Neural cell (in vitro differentiated cells): ENCODE measurements around the gene EFCAB8. TPM values are rescaled to one million over a fixed set of nuclear protein-coding genes. Genes with fewer than 3 reads are reported as not detected.

Experiments
- H2AFZ ChIP-seq: fragments of 200-600, 300-800 bp; sonication (generic), shearing (Covaris generic); 2 replicates; pipeline ENCODE4 v1.6.0; 2014; ENCODE audit warnings: low read depth, mild to moderate bottlenecking, antibody characterized with exemption, low read length, moderate library complexity
- H3F3A ChIP-seq: fragments of 200-600 bp; shearing (Covaris generic); 2 replicates; pipeline ENCODE4 v1.6.1; 2016; ENCODE audit warnings: mild to moderate bottlenecking, moderate library complexity, mixed read lengths, antibody characterized with exemption, low read length; ENCODE audit not compliant: insufficient read depth, poor library complexity, severe bottlenecking
- H3K27ac ChIP-seq: fragments of 200-600, 300-800 bp; sonication (generic), shearing (Covaris generic); 2 replicates; pipeline ENCODE4 v1.5.1; 2014; ENCODE audit warnings: mild to moderate bottlenecking, low read length, moderate library complexity
- H3K27me3 ChIP-seq: fragments of 300-800, 200-600 bp; sonication (generic), shearing (Covaris generic); 2 replicates; pipeline ENCODE4 v1.6.0; 2014; ENCODE audit warnings: mild to moderate bottlenecking, low read depth, low read length, moderate library complexity; ENCODE audit not compliant: insufficient read depth
- H3K36me3 ChIP-seq: fragments of 300-800, 200-600 bp; sonication (generic), shearing (Covaris generic); 2 replicates; pipeline ENCODE4 v1.5.1; 2014; ENCODE audit warnings: mild to moderate bottlenecking, antibody characterized with exemption, low read length, moderate library complexity; ENCODE audit not compliant: insufficient read depth
- H3K4me2 ChIP-seq: fragments of 300-800, 200-600 bp; sonication (generic), shearing (Covaris generic); 2 replicates; pipeline ENCODE4 v1.6.0; 2014; ENCODE audit warnings: mild to moderate bottlenecking, low read length
- H3K4me3 ChIP-seq: fragments of 300-800, 200-600 bp; sonication (generic), shearing (Covaris generic); 2 replicates; pipeline ENCODE4 v1.5.1; 2014; ENCODE audit warnings: mild to moderate bottlenecking, low read length, moderate library complexity
- H3K79me2 ChIP-seq: fragments of 200-600 bp; shearing (Covaris generic); replicated peaks from 2 replicates; pipeline ENCODE4 v1.6.0; 2014; ENCODE audit warnings: mild to moderate bottlenecking, low read length, moderate library complexity; ENCODE audit not compliant: insufficient read depth
- H3K9ac ChIP-seq: fragments of 300-800, 200-600 bp; sonication (generic), shearing (Covaris generic); 2 replicates; pipeline ENCODE4 v1.6.1; 2016; ENCODE audit warnings: mild to moderate bottlenecking, low read length, mixed read lengths
- H3K9me2 ChIP-seq: fragments of 200-600 bp; shearing (Covaris generic); 2 replicates; pipeline ENCODE4 v1.6.1; 2016; ENCODE audit warnings: mild to moderate bottlenecking, low read length, mixed read lengths; ENCODE audit not compliant: insufficient read depth
- H3K9me3 ChIP-seq: fragments of 200-600, 300-800 bp; sonication (generic), shearing (Covaris generic); 2 replicates; pipeline ENCODE4 v1.6.1; 2016; ENCODE audit warnings: mild to moderate bottlenecking, mixed run types, low read length, moderate library complexity, mixed read lengths
- H4K20me1 ChIP-seq: fragments of 200-600 bp; shearing (Covaris generic); 2 replicates; pipeline ENCODE4 v1.6.1; 2016; ENCODE audit warnings: mild to moderate bottlenecking, mixed run types; ENCODE audit not compliant: insufficient read depth
- EP300 ChIP-seq: fragments of 450-650 bp; conservative IDR thresholded peaks from 2 replicates; pipeline ENCODE4 v1.6.1; 2014; ENCODE audit warnings: antibody characterized with exemption, mild to moderate bottlenecking, moderate library complexity; ENCODE audit not compliant: poor library complexity, severe bottlenecking
- EZH2 ChIP-seq: fragments of 200-600, 300-800 bp; shearing (Covaris generic), sonication (generic); IDR thresholded peaks from 2 replicates; pipeline ENCODE4 v1.6.1; 2014; ENCODE audit warnings: antibody characterized with exemption, low read length, borderline replicate concordance, mild to moderate bottlenecking; ENCODE audit not compliant: insufficient read depth, poor library complexity, severe bottlenecking
- MXI1 ChIP-seq: fragments of 450-650 bp; conservative IDR thresholded peaks from 2 replicates; pipeline ENCODE4 v1.6.1; 2014; ENCODE audit warnings: antibody characterized with exemption, mild to moderate bottlenecking; ENCODE audit not compliant: poor library complexity, severe bottlenecking
- POLR2AphosphoS5 ChIP-seq: IDR thresholded peaks from 2 replicates; pipeline ENCODE4 v1.6.1; 2012
- RAD21 ChIP-seq: fragments of 450-650 bp; conservative IDR thresholded peaks from 2 replicates; pipeline ENCODE4 v1.6.1; 2014; ENCODE audit warnings: antibody characterized with exemption, mild to moderate bottlenecking, moderate library complexity
- SMC3 ChIP-seq: fragments of 450-650 bp; conservative IDR thresholded peaks from 2 replicates; pipeline ENCODE4 v1.6.1; 2014; ENCODE audit warnings: antibody characterized with exemption, mild to moderate bottlenecking, moderate library complexity; ENCODE audit not compliant: poor library complexity
- TAF1 ChIP-seq: IDR thresholded peaks from 2 replicates; pipeline ENCODE4 v1.6.1; 2012; ENCODE audit warnings: low read depth
- polyA plus RNA-seq: library from polyadenylated mRNA; depleted of rRNA; stranded (reverse); fragments of >200 nt; gene quantifications from 2 replicates; pipeline ENCODE4 v1.2.3, GENCODE V29; 2014
- TF ChIP-seq, protein P1 (sequence below): fragments of 450-650 bp; IDR thresholded peaks from 2 replicates; pipeline ENCODE4 v1.5.1; 2014; ENCODE audit warnings: antibody characterized with exemption, mild to moderate bottlenecking, moderate library complexity; ENCODE audit not compliant: poor library complexity, severe bottlenecking
- TF ChIP-seq, protein P2 (sequence below): IDR thresholded peaks from 2 replicates; pipeline ENCODE4 v1.6.1; 2012; ENCODE audit warnings: borderline replicate concordance

The EFCAB8 gene
- polyA plus RNA-seq, 1 donor from 2014 or later, result not detected

DNA sequence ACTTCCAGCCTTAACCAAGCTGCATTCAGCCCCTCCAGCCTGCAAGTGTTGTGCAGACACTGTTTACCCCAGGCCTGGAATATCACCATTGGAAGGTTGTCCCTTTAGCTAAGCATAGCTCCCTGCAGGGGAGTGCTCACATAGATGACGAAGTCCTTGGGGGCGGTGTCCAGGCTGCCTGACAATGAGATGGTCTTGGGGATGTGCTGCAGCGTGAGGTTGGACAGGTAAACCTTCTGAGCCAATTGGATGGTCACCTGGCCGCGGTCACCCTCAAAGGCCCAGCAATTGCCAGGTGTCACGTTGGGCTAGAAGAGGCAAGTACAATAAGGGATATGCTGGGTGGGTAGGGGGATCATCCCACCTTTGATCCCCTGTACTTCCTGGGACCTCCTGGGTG lies 126.9 kb downstream of the EFCAB8 start:
- Histone ChIP-seq H3K36me3 (no peaks in the 10 kb centered on the region), H3K27ac (no peak overlapping the region), H3K4me2 (no peak overlapping the region), H3K9me2 (no peaks in the 10 kb centered on the region), H3K9ac (no peak overlapping the region), H3K9me3 (no peaks in the 10 kb centered on the region), H3F3A (no peaks in the 10 kb centered on the region), H3K27me3 (no peaks in the 10 kb centered on the region), H3K79me2 (no peaks in the 10 kb centered on the region), H4K20me1 (no peaks in the 10 kb centered on the region), H2AFZ (no peak overlapping the region), H3K4me3 (no peak overlapping the region)
- TF ChIP-seq TAF1, result no peak

GRCh38 chr20:32986331-32986966 lies 127.7 kb downstream of the EFCAB8 start:
- Histone ChIP-seq H3K9me3 (no peaks in the 10 kb centered on the region), H3K27ac (no peak overlapping the region), H3K36me3 (no peaks in the 10 kb centered on the region), H3K4me3 (no peak overlapping the region), H3K9me2 (no peaks in the 10 kb centered on the region), H3F3A (no peaks in the 10 kb centered on the region), H3K4me2 (no peak overlapping the region), H3K27me3 (no peaks in the 10 kb centered on the region), H2AFZ (no peak overlapping the region), H4K20me1 (no peaks in the 10 kb centered on the region), H3K79me2 (no peaks in the 10 kb centered on the region), H3K9ac (no peak overlapping the region)
- TF ChIP-seq, protein P1, sequence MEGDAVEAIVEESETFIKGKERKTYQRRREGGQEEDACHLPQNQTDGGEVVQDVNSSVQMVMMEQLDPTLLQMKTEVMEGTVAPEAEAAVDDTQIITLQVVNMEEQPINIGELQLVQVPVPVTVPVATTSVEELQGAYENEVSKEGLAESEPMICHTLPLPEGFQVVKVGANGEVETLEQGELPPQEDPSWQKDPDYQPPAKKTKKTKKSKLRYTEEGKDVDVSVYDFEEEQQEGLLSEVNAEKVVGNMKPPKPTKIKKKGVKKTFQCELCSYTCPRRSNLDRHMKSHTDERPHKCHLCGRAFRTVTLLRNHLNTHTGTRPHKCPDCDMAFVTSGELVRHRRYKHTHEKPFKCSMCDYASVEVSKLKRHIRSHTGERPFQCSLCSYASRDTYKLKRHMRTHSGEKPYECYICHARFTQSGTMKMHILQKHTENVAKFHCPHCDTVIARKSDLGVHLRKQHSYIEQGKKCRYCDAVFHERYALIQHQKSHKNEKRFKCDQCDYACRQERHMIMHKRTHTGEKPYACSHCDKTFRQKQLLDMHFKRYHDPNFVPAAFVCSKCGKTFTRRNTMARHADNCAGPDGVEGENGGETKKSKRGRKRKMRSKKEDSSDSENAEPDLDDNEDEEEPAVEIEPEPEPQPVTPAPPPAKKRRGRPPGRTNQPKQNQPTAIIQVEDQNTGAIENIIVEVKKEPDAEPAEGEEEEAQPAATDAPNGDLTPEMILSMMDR, result no peak
- TF ChIP-seq EZH2 (no peak), POLR2AphosphoS5 (no peak), RAD21 (no peak), EP300 (no peak), SMC3 (no peak), MXI1 (no peak), TAF1 (no peak)
- TF ChIP-seq, protein P2, sequence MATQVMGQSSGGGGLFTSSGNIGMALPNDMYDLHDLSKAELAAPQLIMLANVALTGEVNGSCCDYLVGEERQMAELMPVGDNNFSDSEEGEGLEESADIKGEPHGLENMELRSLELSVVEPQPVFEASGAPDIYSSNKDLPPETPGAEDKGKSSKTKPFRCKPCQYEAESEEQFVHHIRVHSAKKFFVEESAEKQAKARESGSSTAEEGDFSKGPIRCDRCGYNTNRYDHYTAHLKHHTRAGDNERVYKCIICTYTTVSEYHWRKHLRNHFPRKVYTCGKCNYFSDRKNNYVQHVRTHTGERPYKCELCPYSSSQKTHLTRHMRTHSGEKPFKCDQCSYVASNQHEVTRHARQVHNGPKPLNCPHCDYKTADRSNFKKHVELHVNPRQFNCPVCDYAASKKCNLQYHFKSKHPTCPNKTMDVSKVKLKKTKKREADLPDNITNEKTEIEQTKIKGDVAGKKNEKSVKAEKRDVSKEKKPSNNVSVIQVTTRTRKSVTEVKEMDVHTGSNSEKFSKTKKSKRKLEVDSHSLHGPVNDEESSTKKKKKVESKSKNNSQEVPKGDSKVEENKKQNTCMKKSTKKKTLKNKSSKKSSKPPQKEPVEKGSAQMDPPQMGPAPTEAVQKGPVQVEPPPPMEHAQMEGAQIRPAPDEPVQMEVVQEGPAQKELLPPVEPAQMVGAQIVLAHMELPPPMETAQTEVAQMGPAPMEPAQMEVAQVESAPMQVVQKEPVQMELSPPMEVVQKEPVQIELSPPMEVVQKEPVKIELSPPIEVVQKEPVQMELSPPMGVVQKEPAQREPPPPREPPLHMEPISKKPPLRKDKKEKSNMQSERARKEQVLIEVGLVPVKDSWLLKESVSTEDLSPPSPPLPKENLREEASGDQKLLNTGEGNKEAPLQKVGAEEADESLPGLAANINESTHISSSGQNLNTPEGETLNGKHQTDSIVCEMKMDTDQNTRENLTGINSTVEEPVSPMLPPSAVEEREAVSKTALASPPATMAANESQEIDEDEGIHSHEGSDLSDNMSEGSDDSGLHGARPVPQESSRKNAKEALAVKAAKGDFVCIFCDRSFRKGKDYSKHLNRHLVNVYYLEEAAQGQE, result no peak
